Stimulated activated CD8-positive, alpha-beta memory T cell treated with anti-CD3 and anti-CD28 coated beads, Interleukin-12 subunit alpha, Interleukin-12 subunit beta, amount 100 ng/mL, for 4 hours (primary cell): Measurements from ENCODE around the gene STX12.
A peak's percentile ranks its signal among the peaks of the same experiment; 100 is the strongest.

Experiments
- DNase-seq: peaks from one replicate; pipeline ENCODE4 v3.0.0-alpha.2; 2020; ENCODE audit warnings: low read depth

The STX12 gene

GRCh38 chr1:27772932-27773825 is at the start of gene STX12:
Gene STX12 (plus strand): TSS chr1:27773219. CDS start chr1:27773308, 89 bp downstream.
- peak; percentile 96 for DNase-seq

GRCh38 chr1:27724961-27725373 is 48.1 kb upstream of the STX12 start:
- no peak for DNase-seq

GRCh38 chr1:27725374-27726172 is 47.4 kb upstream of the STX12 start, which contains the start of gene FAM76A:
Gene FAM76A (plus strand): TSS chr1:27725961. CDS start chr1:27726081, 120 bp downstream.
- DNase-seq = peak; percentile 99

DNA sequence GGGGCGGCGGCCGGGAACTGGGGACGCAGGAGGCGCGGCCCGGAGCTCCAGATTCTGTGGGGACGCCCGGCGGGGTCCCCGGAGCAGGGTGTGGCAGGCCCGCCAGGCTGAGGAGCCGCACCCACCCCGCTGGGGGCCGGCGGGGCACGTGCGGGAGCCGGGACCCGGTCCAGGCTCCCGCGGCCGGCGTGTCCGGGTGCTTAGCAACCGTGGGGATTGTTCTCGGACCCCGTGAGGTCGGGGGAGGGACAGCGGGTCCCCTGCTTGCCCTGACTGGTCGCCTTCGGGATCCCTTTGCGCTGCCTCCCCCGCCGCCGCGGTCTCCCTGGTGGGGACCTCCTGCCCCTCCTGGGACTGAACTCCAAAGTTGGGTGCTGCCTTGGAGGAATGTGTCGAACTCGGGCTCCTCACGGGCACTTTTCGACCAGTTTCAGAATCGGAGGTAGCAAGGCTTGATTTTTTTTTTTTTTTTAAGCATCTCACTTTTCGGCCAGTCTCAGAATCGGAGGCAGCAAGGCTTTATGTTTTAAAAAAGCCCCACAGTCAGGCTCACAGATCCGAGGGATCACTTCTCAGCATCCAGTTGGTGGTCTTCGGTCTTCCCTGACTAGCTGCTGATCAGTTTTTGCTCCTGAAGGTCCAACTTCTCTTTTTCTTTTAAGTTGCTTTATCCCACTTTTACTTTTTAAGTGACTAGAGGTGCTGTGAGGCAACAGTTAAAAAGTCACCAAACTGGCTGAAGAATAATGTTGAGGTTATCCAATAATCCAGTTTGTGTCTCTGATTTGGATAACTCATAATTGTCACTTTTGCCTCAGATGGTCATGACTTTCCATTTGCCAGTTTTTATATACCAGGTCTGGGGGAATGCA is 46.6 kb upstream of the STX12 start:
- no peak for DNase-seq

GRCh38 chr1:27727126-27727525 is 45.9 kb upstream of the STX12 start:
- no peak for DNase-seq

- DNase-seq = no peak
Measured at GRCh38 chr1:27736252-27736651, 36.8 kb upstream of the STX12 start.

- DNase-seq = no peak
Measured at GRCh38 chr1:27741121-27741520, 31.9 kb upstream of the STX12 start.

- DNase-seq = no peak
Measured at GRCh38 chr1:27744556-27744955, 28.5 kb upstream of the STX12 start.

- DNase-seq = no peak
Measured at GRCh38 chr1:27745466-27745865, 27.6 kb upstream of the STX12 start.

GRCh38 chr1:27752360-27752759 is 20.7 kb upstream of the STX12 start:
- no peak for DNase-seq

GRCh38 chr1:27755286-27755685 is 17.7 kb upstream of the STX12 start:
- DNase-seq = no peak

GRCh38 chr1:27755865-27756264 is 17.2 kb upstream of the STX12 start:
- no peak for DNase-seq

- no peak for DNase-seq
Measured at GRCh38 chr1:27759236-27759635, 13.8 kb upstream of the STX12 start.

- DNase-seq = no peak
Measured at GRCh38 chr1:27760426-27760825, 12.6 kb upstream of the STX12 start.

DNA sequence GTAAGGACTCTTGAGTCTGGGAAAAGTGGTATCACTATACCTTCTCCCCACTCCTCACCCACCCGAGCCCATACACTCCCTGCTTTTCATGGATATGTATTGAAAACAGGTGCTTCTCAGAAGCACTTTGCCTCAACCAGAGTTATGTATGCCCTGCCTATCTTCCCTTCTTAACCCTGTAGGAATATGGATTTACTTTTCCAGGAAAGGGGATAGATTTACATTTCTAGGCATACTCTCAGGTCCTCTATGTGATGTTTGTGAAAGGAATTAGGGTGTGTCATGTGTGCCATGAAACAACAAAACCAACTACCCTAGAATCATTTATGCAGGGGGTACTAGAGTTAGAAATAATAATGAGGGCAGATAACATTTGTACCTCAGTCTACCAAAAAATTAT is 11.0 kb upstream of the STX12 start:
- DNase-seq = no peak

GRCh38 chr1:27763358-27763757 is 9.7 kb upstream of the STX12 start:
- no peak for DNase-seq

GRCh38 chr1:27770293-27770830 is 2.7 kb upstream of the STX12 start:
- DNase-seq = no peak

- no peak for DNase-seq
Measured at GRCh38 chr1:27772036-27772931, 735 bp upstream of the STX12 start.

DNA sequence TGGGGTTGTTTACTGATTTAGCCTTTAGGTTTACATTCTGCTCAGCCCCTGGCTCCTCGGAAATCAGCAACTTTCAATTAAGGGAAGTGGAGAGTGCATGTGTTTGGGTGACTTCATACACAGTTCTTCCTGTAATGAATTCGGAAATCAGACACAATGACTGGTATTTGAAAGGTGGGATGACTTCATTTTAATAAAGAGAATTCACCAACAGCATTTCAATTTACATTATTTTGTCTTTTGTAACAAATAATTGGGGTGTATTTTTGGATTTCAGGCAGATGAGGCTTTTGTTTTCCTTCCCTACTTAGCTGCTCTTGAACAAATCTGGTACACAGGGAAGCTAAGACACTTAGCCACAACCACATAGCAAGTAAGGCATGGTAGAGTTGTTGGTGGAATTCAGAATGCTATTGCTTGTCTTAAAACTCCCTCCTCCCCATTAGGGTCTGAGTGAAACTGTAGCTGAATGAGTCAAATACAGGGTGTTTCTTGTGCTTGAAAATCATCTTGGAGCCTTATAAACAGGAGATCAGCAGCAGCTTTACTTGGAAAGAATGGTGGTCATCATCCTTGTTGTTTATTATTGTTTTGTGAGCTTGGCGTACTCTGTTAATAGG is 917 bp downstream of the STX12 start:
- DNase-seq = no peak

GRCh38 chr1:27774654-27775053 is 1.6 kb downstream of the STX12 start:
- no peak for DNase-seq
